MM.1S (cell line): ENCODE results near the gene TSC22D4.

ENCODE experiments used
- CTCF ChIP-seq: fragments of 300-600 bp; sonication (generic); IDR thresholded peaks from 2 replicates; pipeline ENCODE4 v1.5.1; 2016; ENCODE audit warnings: antibody characterized with exemption, low read length, mixed read lengths
- EZH2 ChIP-seq: fragments of 300-600 bp; sonication (generic); optimal IDR thresholded peaks from 2 replicates; pipeline ENCODE3; 2017; ENCODE audit warnings: low read depth, mild to moderate bottlenecking, antibody characterized with exemption, low read length, mixed read lengths
- EZH2phosphoT487 ChIP-seq: fragments of 300-600 bp; sonication (generic); IDR thresholded peaks from 2 replicates; pipeline ENCODE4 v1.6.1; 2018; ENCODE audit warnings: antibody characterized with exemption, low read length

GRCh38 chr7:100441641-100442535, 37.1 kb downstream of the TSC22D4 start:
- no peak for TF ChIP-seq CTCF
- no peak for TF ChIP-seq EZH2phosphoT487
- TF ChIP-seq EZH2: no peak
